Islet precursor cell (in vitro differentiated cells): ENCODE measurements around the gene NHLH1.

Experiments used
- DNase-seq: peaks from one replicate; pipeline ENCODE4 v3.0.0-alpha.2; 2018

NHLH1 gene

DNA sequence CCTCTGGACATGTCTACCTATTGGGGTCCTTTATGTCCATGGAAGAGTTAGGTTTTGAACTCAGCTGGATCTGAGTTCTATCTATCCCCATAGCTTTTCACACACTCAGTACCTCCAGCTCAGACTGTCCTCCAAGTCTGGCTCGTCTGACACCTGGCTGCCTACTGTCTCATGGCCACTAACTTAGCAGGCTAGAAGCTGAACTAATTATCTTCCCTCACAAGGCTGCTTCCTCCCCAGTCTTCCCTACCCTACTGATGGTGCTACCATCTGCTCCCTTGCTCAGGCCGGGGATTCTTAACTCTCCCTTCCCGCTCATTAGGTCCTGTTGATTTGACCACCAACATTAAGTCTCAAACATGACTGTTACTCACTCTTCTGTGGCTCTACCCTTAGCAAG is 46.8 kb downstream of the NHLH1 start:
- DNase-seq = peak; percentile 43

DNA sequence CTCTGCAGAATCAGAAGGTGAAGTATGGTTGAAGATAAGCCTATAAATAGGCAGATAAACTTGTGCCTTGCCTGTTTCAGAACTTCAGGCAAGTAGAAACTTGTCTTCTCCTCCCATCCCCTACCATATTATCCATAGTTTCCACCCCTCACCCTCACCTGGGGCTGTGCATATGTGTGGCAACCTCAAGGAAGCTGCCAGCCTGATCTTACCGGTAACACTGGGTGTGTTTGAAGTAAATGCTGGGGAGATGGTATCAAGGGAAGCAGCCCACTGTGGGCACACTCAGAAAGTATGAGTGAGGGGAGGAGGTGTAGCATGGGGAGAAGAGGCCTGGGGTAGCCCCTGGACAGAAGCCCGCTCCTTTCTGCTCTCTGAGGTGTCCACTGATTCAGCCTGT is 48.0 kb downstream of the NHLH1 start:
- peak; percentile 18 for DNase-seq

DNA sequence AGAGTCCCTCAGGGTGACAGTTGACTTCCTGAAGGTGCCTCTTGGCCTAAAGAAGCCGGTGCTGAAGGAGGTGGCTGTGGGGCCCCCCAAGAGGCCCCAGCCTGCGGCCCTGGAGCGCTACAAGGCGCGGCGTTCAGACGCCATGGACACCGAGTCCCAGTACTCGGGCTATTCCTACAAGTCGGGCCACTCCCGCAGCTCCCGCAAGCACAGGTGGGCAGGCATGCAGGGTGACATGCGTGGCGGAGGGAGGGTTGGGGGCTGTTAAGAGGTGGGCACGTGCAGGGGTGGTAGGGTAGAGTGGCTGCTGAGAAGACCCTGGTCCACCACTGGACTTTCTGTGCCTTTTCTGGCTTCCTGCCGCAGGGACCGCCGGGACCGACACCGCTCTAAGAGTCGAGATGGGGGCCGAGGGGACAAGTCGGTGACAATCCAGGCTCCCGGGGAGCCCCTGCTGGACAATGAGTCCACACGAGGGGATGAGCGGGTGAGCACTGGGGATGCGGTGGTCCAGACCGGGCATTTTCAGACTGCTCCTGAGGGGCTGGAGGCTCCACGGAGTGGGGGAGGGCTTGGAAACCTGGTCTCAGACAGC is 48.9 kb downstream of the NHLH1 start:
- peak; percentile 49 for DNase-seq

- peak; percentile 74 for DNase-seq
These were observed 49.5 kb downstream of the NHLH1 start for GRCh38 chr1:160416369-160416768.

- peak; percentile 18 for DNase-seq
These were observed 51.6 kb downstream of the NHLH1 start for GRCh38 chr1:160418483-160418882.

DNA sequence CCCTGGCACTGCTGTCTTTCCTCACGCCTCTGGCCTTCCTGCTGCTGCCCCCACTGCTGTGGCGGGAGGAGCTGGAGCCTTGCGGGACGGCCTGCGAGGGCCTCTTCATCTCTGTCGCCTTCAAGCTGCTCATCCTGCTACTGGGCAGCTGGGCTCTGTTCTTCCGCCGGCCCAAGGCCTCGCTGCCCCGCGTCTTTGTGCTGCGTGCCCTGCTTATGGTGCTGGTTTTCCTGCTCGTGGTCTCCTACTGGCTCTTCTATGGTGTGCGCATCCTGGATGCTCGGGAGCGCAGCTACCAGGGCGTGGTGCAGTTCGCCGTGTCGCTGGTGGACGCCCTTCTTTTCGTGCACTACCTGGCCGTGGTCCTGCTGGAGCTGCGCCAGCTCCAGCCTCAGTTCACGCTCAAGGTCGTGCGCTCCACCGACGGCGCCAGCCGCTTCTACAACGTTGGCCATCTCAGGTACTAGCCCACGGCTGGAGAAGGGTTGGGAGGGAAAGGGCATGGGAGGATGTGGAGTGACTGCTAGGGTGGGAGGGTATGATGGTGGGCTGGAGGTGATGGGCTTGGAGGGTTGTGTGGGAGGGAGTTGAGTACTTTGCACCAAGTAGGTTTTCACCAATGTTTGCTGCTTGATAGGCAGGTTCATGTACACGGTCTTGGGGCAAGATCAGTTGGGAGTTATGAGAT is 52.4 kb downstream of the NHLH1 start:
- peak; percentile 46 for DNase-seq

DNA sequence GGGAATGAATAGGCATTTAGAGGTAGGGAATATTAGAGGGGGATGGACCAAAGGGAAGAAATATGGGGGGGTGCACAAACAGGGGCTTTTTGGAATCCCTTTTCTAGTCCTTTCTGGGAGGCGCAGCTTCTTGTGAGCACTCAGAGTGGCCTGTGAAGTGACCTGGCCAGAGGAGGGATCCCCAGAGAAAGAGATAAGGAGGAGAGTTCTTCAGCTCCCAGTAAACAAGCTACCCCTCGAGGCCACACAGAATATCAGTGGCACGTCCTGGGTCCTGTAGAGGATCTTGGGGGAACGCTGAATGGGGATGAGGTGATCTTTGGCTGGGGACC is 52.9 kb downstream of the NHLH1 start:
- peak; percentile 26 for DNase-seq

- DNase-seq = peak; percentile 46
These were observed 54.3 kb downstream of the NHLH1 start for GRCh38 chr1:160420881-160421842.

DNA sequence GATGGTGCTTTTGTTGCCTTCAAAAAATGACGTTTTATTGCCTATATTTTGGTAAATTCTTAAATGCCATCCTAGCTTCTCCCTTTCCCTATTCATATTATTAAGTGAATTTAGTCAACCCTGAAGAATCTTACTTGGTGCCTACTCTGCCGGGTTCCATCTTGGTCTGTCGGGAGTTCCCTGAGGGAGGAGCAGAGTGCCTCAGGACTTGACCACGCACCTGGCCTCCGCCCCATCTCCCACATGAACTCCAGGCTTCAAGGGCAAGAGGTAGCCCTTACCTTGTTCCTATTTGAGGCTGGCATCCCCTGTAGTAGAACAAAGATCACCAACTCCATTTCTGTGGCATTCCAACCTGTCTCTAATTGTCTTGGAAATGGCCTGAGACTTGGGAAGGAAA is 55.0 kb downstream of the NHLH1 start:
- peak; percentile 28 for DNase-seq
